ENCODE results near the gene SLC29A3. TPM values are rescaled to one million over a fixed set of nuclear protein-coding genes. Genes with fewer than 3 reads are reported as not detected.
A peak's percentile ranks its signal among the peaks of the same experiment; 100 is the strongest.

The SLC29A3 gene
- total and polyA plus RNA-seq, 2 of the 8 experiments (the other 6 are each of a cell fraction or from before 2014, with no cell fraction given), result 14.0 to 24.6 TPM

- TF ChIP-seq TAF7 (optimal IDR thresholded peaks at IDR 0.05; ENCODE audit: borderline replicate concordance, low read depth, low read length), result no peak
- TF ChIP-seq USF2 (IDR thresholded peaks at IDR 0.05; ENCODE audit: low read length), result no peak
- 0 out of 2 replicates have a peak, but pooled peaks have one; percentile 34 for TF ChIP-seq TAF1 (IDR thresholded peaks at IDR 0.05; ENCODE audit: low read depth, low read length)
Measured at GRCh38 chr10:71396084-71396710, 77.1 kb downstream of the SLC29A3 start (continued).

Measured in H1 (cell line).